Measurements from ENCODE around the gene CCDC102B. TPM values are rescaled to one million over a fixed set of nuclear protein-coding genes. Genes with fewer than 3 reads are reported as not detected.

Gene CCDC102B
- total and polyA plus RNA-seq, 2 experiments from 2014 or later = 1.3 to 2.1 TPM

DNA sequence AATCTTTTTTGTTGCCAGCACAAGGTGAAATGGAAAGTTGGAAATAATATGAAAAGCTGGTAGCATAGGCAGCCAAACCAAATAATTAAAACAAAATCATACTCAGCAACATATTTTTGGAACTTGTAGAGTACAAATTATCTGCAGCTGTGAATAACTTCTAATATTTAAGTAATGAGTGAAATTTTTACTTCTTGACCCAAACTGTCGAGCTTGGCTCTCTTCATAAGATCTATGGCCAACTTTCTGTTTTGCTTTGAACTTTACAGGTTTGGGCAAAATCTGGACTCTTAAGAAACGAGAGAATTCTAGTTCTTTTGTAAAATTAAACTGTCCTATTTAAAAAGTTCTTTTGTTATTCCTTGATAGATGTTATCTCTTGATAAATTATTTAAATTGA, 25.6 kb upstream of the CCDC102B start:
- no peak overlapping the region for H3K27ac ChIP-seq (ENCODE audit: low read depth)
- Mint-ChIP-seq H3K4me1 (no peaks in the 10 kb centered on the region), H3K36me3 (ENCODE audit: low read depth) (no peaks in the 10 kb centered on the region), H3K27ac (no peak overlapping the region), H3K4me3 (no peak overlapping the region), H3K9me3 (peaks cover 8% of the 10 kb centered on the region; the same call in 2 of the 3 replicates), H3K27me3 (ENCODE audit: insufficient read depth, low read depth, poor library complexity) (no peaks in the 10 kb centered on the region)
- no peaks in the 10 kb centered on the region for H3F3A ChIP-seq (replicated peaks; ENCODE audit: low read depth)
- H4K20me1 ChIP-seq (replicated peaks; ENCODE audit: insufficient read depth) = no peaks in the 10 kb centered on the region; the same call in 1 of the 2 replicates
- H3K36me3 ChIP-seq (ENCODE audit: insufficient read depth) = no peaks in the 10 kb centered on the region
- no peaks in the 10 kb centered on the region for H3K4me1 ChIP-seq (ENCODE audit: insufficient read depth)
- no peak overlapping the region for H3K4me3 ChIP-seq
- DNase-seq (ENCODE audit: low spot score) (no peak), ATAC-seq (no peak)
- no peaks in the 10 kb centered on the region for H3K27me3 ChIP-seq (ENCODE audit: insufficient read depth)
- H2AFZ ChIP-seq = no peak overlapping the region
- H3K79me2 ChIP-seq (replicated peaks; ENCODE audit: insufficient read depth) = no peaks in the 10 kb centered on the region
- TF ChIP-seq, protein P1, sequence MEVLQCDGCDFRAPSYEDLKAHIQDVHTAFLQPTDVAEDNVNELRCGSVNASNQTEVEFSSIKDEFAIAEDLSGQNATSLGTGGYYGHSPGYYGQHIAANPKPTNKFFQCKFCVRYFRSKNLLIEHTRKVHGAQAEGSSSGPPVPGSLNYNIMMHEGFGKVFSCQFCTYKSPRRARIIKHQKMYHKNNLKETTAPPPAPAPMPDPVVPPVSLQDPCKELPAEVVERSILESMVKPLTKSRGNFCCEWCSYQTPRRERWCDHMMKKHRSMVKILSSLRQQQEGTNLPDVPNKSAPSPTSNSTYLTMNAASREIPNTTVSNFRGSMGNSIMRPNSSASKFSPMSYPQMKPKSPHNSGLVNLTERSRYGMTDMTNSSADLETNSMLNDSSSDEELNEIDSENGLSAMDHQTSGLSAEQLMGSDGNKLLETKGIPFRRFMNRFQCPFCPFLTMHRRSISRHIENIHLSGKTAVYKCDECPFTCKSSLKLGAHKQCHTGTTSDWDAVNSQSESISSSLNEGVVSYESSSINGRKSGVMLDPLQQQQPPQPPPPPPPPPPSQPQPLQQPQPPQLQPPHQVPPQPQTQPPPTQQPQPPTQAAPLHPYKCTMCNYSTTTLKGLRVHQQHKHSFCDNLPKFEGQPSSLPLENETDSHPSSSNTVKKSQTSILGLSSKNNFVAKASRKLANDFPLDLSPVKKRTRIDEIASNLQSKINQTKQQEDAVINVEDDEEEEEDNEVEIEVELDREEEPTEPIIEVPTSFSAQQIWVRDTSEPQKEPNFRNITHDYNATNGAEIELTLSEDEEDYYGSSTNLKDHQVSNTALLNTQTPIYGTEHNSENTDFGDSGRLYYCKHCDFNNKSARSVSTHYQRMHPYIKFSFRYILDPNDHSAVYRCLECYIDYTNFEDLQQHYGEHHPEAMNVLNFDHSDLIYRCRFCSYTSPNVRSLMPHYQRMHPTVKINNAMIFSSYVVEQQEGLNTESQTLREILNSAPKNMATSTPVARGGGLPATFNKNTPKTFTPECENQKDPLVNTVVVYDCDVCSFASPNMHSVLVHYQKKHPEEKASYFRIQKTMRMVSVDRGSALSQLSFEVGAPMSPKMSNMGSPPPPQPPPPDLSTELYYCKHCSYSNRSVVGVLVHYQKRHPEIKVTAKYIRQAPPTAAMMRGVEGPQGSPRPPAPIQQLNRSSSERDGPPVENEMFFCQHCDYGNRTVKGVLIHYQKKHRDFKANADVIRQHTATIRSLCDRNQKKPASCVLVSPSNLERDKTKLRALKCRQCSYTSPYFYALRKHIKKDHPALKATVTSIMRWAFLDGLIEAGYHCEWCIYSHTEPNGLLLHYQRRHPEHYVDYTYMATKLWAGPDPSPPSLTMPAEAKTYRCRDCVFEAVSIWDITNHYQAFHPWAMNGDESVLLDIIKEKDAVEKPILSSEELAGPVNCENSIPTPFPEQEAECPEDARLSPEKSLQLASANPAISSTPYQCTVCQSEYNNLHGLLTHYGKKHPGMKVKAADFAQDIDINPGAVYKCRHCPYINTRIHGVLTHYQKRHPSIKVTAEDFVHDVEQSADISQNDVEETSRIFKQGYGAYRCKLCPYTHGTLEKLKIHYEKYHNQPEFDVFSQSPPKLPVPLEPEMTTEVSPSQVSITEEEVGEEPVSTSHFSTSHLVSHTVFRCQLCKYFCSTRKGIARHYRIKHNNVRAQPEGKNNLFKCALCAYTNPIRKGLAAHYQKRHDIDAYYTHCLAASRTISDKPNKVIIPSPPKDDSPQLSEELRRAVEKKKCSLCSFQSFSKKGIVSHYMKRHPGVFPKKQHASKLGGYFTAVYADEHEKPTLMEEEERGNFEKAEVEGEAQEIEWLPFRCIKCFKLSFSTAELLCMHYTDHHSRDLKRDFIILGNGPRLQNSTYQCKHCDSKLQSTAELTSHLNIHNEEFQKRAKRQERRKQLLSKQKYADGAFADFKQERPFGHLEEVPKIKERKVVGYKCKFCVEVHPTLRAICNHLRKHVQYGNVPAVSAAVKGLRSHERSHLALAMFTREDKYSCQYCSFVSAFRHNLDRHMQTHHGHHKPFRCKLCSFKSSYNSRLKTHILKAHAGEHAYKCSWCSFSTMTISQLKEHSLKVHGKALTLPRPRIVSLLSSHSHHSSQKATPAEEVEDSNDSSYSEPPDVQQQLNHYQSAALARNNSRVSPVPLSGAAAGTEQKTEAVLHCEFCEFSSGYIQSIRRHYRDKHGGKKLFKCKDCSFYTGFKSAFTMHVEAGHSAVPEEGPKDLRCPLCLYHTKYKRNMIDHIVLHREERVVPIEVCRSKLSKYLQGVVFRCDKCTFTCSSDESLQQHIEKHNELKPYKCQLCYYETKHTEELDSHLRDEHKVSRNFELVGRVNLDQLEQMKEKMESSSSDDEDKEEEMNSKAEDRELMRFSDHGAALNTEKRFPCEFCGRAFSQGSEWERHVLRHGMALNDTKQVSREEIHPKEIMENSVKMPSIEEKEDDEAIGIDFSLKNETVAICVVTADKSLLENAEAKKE (CRISPR knock-in tag; IDR thresholded peaks at IDR 0.05) = no peak
- TF ChIP-seq ZNF114 (CRISPR knock-in tag; IDR thresholded peaks at IDR 0.05) (no peak), STAT1 (IDR thresholded peaks at IDR 0.05; ENCODE audit: unreplicated experiment) (no peak), POLR2AphosphoS5 (IDR thresholded peaks at IDR 0.05; ENCODE audit: low read depth) (no peak), CREB1 (CRISPR knock-in tag; IDR thresholded peaks at IDR 0.05; ENCODE audit: low read depth) (no peak), JUNB (IDR thresholded peaks at IDR 0.05; ENCODE audit: unreplicated experiment) (no peak), EZH2 (IDR thresholded peaks at IDR 0.05; ENCODE audit: low read depth, unreplicated experiment) (no peak), ZNF331 (CRISPR knock-in tag; IDR thresholded peaks at IDR 0.05; ENCODE audit: low read depth) (no peak), NANOG (IDR thresholded peaks at IDR 0.05; ENCODE audit: borderline replicate concordance) (no peak), EZH2phosphoT487 (IDR thresholded peaks at IDR 0.05; ENCODE audit: unreplicated experiment) (no peak)
- TF ChIP-seq, protein P2, sequence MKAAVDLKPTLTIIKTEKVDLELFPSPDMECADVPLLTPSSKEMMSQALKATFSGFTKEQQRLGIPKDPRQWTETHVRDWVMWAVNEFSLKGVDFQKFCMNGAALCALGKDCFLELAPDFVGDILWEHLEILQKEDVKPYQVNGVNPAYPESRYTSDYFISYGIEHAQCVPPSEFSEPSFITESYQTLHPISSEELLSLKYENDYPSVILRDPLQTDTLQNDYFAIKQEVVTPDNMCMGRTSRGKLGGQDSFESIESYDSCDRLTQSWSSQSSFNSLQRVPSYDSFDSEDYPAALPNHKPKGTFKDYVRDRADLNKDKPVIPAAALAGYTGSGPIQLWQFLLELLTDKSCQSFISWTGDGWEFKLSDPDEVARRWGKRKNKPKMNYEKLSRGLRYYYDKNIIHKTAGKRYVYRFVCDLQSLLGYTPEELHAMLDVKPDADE (IDR thresholded peaks at IDR 0.05) = no peak
- TF ChIP-seq, protein P3, sequence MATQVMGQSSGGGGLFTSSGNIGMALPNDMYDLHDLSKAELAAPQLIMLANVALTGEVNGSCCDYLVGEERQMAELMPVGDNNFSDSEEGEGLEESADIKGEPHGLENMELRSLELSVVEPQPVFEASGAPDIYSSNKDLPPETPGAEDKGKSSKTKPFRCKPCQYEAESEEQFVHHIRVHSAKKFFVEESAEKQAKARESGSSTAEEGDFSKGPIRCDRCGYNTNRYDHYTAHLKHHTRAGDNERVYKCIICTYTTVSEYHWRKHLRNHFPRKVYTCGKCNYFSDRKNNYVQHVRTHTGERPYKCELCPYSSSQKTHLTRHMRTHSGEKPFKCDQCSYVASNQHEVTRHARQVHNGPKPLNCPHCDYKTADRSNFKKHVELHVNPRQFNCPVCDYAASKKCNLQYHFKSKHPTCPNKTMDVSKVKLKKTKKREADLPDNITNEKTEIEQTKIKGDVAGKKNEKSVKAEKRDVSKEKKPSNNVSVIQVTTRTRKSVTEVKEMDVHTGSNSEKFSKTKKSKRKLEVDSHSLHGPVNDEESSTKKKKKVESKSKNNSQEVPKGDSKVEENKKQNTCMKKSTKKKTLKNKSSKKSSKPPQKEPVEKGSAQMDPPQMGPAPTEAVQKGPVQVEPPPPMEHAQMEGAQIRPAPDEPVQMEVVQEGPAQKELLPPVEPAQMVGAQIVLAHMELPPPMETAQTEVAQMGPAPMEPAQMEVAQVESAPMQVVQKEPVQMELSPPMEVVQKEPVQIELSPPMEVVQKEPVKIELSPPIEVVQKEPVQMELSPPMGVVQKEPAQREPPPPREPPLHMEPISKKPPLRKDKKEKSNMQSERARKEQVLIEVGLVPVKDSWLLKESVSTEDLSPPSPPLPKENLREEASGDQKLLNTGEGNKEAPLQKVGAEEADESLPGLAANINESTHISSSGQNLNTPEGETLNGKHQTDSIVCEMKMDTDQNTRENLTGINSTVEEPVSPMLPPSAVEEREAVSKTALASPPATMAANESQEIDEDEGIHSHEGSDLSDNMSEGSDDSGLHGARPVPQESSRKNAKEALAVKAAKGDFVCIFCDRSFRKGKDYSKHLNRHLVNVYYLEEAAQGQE (IDR thresholded peaks at IDR 0.05; ENCODE audit: unreplicated experiment) = no peak
- TF ChIP-seq, protein P4, sequence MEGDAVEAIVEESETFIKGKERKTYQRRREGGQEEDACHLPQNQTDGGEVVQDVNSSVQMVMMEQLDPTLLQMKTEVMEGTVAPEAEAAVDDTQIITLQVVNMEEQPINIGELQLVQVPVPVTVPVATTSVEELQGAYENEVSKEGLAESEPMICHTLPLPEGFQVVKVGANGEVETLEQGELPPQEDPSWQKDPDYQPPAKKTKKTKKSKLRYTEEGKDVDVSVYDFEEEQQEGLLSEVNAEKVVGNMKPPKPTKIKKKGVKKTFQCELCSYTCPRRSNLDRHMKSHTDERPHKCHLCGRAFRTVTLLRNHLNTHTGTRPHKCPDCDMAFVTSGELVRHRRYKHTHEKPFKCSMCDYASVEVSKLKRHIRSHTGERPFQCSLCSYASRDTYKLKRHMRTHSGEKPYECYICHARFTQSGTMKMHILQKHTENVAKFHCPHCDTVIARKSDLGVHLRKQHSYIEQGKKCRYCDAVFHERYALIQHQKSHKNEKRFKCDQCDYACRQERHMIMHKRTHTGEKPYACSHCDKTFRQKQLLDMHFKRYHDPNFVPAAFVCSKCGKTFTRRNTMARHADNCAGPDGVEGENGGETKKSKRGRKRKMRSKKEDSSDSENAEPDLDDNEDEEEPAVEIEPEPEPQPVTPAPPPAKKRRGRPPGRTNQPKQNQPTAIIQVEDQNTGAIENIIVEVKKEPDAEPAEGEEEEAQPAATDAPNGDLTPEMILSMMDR (conservative IDR thresholded peaks at IDR 0.05; ENCODE audit: low read depth in 2 of 2) = no peak
- no peak overlapping the region for H3K4me2 ChIP-seq
- H3K9me2 ChIP-seq (ENCODE audit: insufficient read depth) = peaks cover 5% of the 10 kb centered on the region; the same call in 1 of the 2 replicates
